H9 (cell line): Measurements from ENCODE around the gene HS3ST4. TPM values are rescaled to one million over a fixed set of nuclear protein-coding genes. Genes with fewer than 3 reads are reported as not detected.

Experiments
- DNase-seq: peaks from one replicate; pipeline ENCODE4 v3.0.0-alpha.2; 2017
- H2AFZ ChIP-seq: one replicate; pipeline ENCODE4 v1.6.1; 2013; ENCODE audit warnings: mild to moderate bottlenecking, low read length, control low read depth, moderate library complexity
- H2AK5ac ChIP-seq: 2 replicates; pipeline ENCODE4 v1.6.1; 2013; ENCODE audit warnings: low read length, control low read depth, mixed read lengths; ENCODE audit not compliant: insufficient read length
- H2BK120ac ChIP-seq: one replicate; pipeline ENCODE4 v1.6.1; 2013; ENCODE audit warnings: low read depth, mild to moderate bottlenecking, low read length, control low read depth, inconsistent platforms; ENCODE audit not compliant: poor library complexity, severe bottlenecking
- H2BK12ac ChIP-seq: 2 replicates; pipeline ENCODE4 v1.6.1; 2013; ENCODE audit warnings: low read length, control low read depth, mixed read lengths, low read depth; ENCODE audit not compliant: insufficient read length
- H2BK15ac ChIP-seq: 2 replicates; pipeline ENCODE4 v1.6.1; 2013; ENCODE audit warnings: low read depth, low read length, control low read depth
- H2BK20ac ChIP-seq: one replicate; pipeline ENCODE4 v1.6.1; 2013; ENCODE audit warnings: low read depth, mild to moderate bottlenecking, low read length, control low read depth, inconsistent platforms; ENCODE audit not compliant: poor library complexity, severe bottlenecking
- H2BK5ac ChIP-seq: 2 replicates; pipeline ENCODE4 v1.6.1; 2013; ENCODE audit warnings: low read length, control low read depth, mixed read lengths; ENCODE audit not compliant: insufficient read length
- H3K14ac ChIP-seq: 2 replicates; pipeline ENCODE4 v1.6.1; 2013; ENCODE audit warnings: low read length, control low read depth; ENCODE audit not compliant: insufficient read depth
- H3K18ac ChIP-seq: 2 replicates; pipeline ENCODE4 v1.6.1; 2013; ENCODE audit warnings: low read depth, mild to moderate bottlenecking, mixed read lengths, low read length, control low read depth; ENCODE audit not compliant: insufficient read length
- H3K23ac ChIP-seq: 2 replicates; pipeline ENCODE4 v1.6.1; 2013; ENCODE audit warnings: low read length, control low read depth, mixed read lengths, low read depth; ENCODE audit not compliant: insufficient read length
- H3K23me2 ChIP-seq: 2 replicates; pipeline ENCODE4 v1.6.1; 2013; ENCODE audit warnings: low read depth, mild to moderate bottlenecking, mixed read lengths, low read length, control low read depth; ENCODE audit not compliant: insufficient read length, poor library complexity, severe bottlenecking
- H3K27ac ChIP-seq: 2 replicates; pipeline ENCODE4 v1.5.1; 2013; ENCODE audit warnings: low read length, control low read depth, mixed read lengths, low read depth; ENCODE audit not compliant: insufficient read length
- H3K27me3 ChIP-seq: 2 replicates; pipeline ENCODE4 v1.6.1; 2013; ENCODE audit warnings: low read length, control low read depth, inconsistent platforms; ENCODE audit not compliant: insufficient read depth
- H3K4ac ChIP-seq: 2 replicates; pipeline ENCODE4 v1.6.1; 2013; ENCODE audit warnings: low read depth, mild to moderate bottlenecking, control low read depth, inconsistent platforms, low read length, moderate library complexity
- H3K4me1 ChIP-seq: 2 replicates; pipeline ENCODE4 v1.6.1; 2013; ENCODE audit warnings: low read length, control low read depth, inconsistent platforms; ENCODE audit not compliant: insufficient read depth
- H3K4me2 ChIP-seq: 2 replicates; pipeline ENCODE4 v1.6.1; 2013; ENCODE audit warnings: low read length, control low read depth, mixed read lengths; ENCODE audit not compliant: insufficient read length, insufficient read depth
- H3K56ac ChIP-seq: 2 replicates; pipeline ENCODE4 v1.6.1; 2013; ENCODE audit warnings: low read depth, mild to moderate bottlenecking, mixed read lengths, low read length, control low read depth; ENCODE audit not compliant: insufficient read length
- H3K79me1 ChIP-seq: 2 replicates; pipeline ENCODE4 v1.6.1; 2013; ENCODE audit warnings: low read depth, mild to moderate bottlenecking, moderate library complexity, low read length, control low read depth, inconsistent platforms; ENCODE audit not compliant: insufficient read depth, poor library complexity, severe bottlenecking
- H3K79me2 ChIP-seq: 2 replicates; pipeline ENCODE4 v1.6.1; 2013; ENCODE audit warnings: low read length, control low read depth, inconsistent platforms; ENCODE audit not compliant: insufficient read depth
- H3K9ac ChIP-seq: 2 replicates; pipeline ENCODE4 v1.6.1; 2013; ENCODE audit warnings: low read length, control low read depth, mixed read lengths; ENCODE audit not compliant: insufficient read length; ENCODE audit errors: extremely low read depth
- H3K9me3 ChIP-seq: one replicate; pipeline ENCODE4 v1.6.1; 2013; ENCODE audit warnings: low read depth, low read length, inconsistent platforms; ENCODE audit not compliant: control insufficient read depth
- H3T11ph ChIP-seq: one replicate; pipeline ENCODE4 v1.6.1; 2013; ENCODE audit warnings: mild to moderate bottlenecking, low read length, control low read depth, inconsistent platforms
- H4K20me1 ChIP-seq: one replicate; pipeline ENCODE4 v1.6.1; 2013; ENCODE audit not compliant: control insufficient read depth, insufficient read length, insufficient read depth
- H4K5ac ChIP-seq: 2 replicates; pipeline ENCODE4 v1.6.1; 2013; ENCODE audit warnings: low read depth, mild to moderate bottlenecking, mixed read lengths, low read length, control low read depth; ENCODE audit not compliant: insufficient read length
- H4K8ac ChIP-seq: replicated peaks from 2 replicates; pipeline ENCODE4 v1.6.1; 2013; ENCODE audit warnings: low read length, control low read depth, mixed read lengths, low read depth; ENCODE audit not compliant: insufficient read length
- H4K91ac ChIP-seq: 2 replicates; pipeline ENCODE4 v1.6.1; 2013; ENCODE audit warnings: low read depth, mild to moderate bottlenecking, moderate library complexity, mixed read lengths, low read length, control low read depth; ENCODE audit not compliant: insufficient read length
- H3K27ac Mint-ChIP-seq, 3 experiments: 2 replicates in 2 of 3; 3 replicates in 1 of 3; pipeline ENCODE4 v1.8.0; 2020 to 2021; ENCODE audit warnings: mixed read lengths in 3 of 3, mild to moderate bottlenecking in 1 of 3, moderate library complexity in 1 of 3
- H3K27me3 Mint-ChIP-seq: 2 replicates; pipeline ENCODE4 v1.8.0; 2021; ENCODE audit warnings: low read depth, mild to moderate bottlenecking, moderate library complexity, mixed read lengths
- H3K36me3 Mint-ChIP-seq, 3 experiments: 2 replicates in 2 of 3; 3 replicates in 1 of 3; pipeline ENCODE4 v1.8.0; 2020 to 2021; ENCODE audit warnings: low read depth in 3 of 3, mixed read lengths in 3 of 3; ENCODE audit not compliant: insufficient read depth in 1 of 3
- H3K4me1 Mint-ChIP-seq, 2 experiments: 2 replicates each; pipeline ENCODE4 v1.8.0; 2020; ENCODE audit warnings: mixed read lengths in 2 of 2
- H3K4me3 Mint-ChIP-seq, 2 experiments: 2 replicates in 1 of 2; 3 replicates in 1 of 2; pipeline ENCODE4 v1.8.0; 2020 to 2021; ENCODE audit warnings: mild to moderate bottlenecking in 2 of 2, mixed read lengths in 2 of 2, moderate library complexity in 1 of 2
- H3K9me3 Mint-ChIP-seq, 2 experiments: 2 replicates in 1 of 2; 3 replicates in 1 of 2; pipeline ENCODE4 v1.8.0; 2020; ENCODE audit warnings: mild to moderate bottlenecking in 2 of 2, mixed read lengths in 2 of 2, moderate library complexity in 1 of 2
- WGBS: extraction: QIAGEN DNeasy Blood & Tissue Kit; methylation state at CpG from one replicate; pipeline ENCODE4 v1.1.7; 2013; ENCODE audit warnings: missing lambda C conversion rate, low lambda C conversion rate, mixed read lengths; ENCODE audit not compliant: insufficient read length; ENCODE audit errors: extremely low coverage; 5-methylcytosine and 5-hydroxymethylcytosine counted together
- total RNA-seq: library from RNA; stranded (reverse); gene quantifications from 2 replicates; pipeline ENCODE4 v1.2.1, GENCODE V29; 2021
- TF ChIP-seq, protein P1 (sequence below): fragments of 200-600 bp; sonication (generic); conservative IDR thresholded peaks from 3 replicates; pipeline ENCODE4 v1.8.0; 2021; ENCODE audit warnings: antibody characterized with exemption, mild to moderate bottlenecking

The HS3ST4 gene
- total RNA-seq, 1 experiment from 2014 or later = 1.7 TPM

DNA sequence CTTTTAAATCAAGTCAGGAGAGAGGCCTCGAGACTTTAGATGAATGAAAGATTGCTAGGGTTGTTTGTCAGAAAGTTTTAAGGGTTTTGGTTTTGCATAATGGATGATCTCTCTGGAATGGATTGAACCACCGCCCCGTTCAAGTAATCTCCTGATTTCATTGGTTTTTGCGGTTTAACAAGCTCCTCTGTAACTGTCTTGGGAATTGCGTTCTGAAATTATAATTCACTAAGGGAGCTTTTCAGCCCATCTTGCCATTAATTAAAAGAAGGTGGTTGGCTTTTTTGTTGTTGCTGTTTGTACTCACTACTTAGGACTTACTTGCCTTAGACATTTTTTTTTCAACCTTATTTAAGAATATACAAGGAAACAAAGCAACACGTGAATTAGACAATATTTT lies 8.8 kb downstream of the HS3ST4 start:
- no peaks in the 10 kb centered on the region for H3K9me3 Mint-ChIP-seq
- no peak overlapping the region for H2BK15ac ChIP-seq
- TF ChIP-seq, protein P1, sequence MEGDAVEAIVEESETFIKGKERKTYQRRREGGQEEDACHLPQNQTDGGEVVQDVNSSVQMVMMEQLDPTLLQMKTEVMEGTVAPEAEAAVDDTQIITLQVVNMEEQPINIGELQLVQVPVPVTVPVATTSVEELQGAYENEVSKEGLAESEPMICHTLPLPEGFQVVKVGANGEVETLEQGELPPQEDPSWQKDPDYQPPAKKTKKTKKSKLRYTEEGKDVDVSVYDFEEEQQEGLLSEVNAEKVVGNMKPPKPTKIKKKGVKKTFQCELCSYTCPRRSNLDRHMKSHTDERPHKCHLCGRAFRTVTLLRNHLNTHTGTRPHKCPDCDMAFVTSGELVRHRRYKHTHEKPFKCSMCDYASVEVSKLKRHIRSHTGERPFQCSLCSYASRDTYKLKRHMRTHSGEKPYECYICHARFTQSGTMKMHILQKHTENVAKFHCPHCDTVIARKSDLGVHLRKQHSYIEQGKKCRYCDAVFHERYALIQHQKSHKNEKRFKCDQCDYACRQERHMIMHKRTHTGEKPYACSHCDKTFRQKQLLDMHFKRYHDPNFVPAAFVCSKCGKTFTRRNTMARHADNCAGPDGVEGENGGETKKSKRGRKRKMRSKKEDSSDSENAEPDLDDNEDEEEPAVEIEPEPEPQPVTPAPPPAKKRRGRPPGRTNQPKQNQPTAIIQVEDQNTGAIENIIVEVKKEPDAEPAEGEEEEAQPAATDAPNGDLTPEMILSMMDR = no peak
- no peak overlapping the region for H2BK12ac ChIP-seq
- H2BK20ac ChIP-seq = no peak overlapping the region
- no peak overlapping the region for H3K27ac Mint-ChIP-seq
- H3K23ac ChIP-seq = no peak overlapping the region
- H3K27me3 Mint-ChIP-seq = peaks cover 11% of the 10 kb centered on the region
- no peak overlapping the region for H2BK5ac ChIP-seq
- no peak for DNase-seq
- H3K14ac ChIP-seq = no peak overlapping the region
- H2AFZ ChIP-seq = no peak overlapping the region
- no peak overlapping the region for H4K8ac ChIP-seq
- H3K23me2 ChIP-seq = no peaks in the 10 kb centered on the region
- H3K79me2 ChIP-seq = no peaks in the 10 kb centered on the region
- no peak overlapping the region for H3K9ac ChIP-seq
- H3K4me2 ChIP-seq = no peak overlapping the region
- no peaks in the 10 kb centered on the region for H3K27me3 ChIP-seq
- H4K5ac ChIP-seq = no peak overlapping the region
- no peak overlapping the region for H2AK5ac ChIP-seq
- H2BK120ac ChIP-seq = no peak overlapping the region
- no peaks in the 10 kb centered on the region for H4K20me1 ChIP-seq
- H3K4me3 Mint-ChIP-seq = no peak overlapping the region
- H4K91ac ChIP-seq = no peak overlapping the region
- no CpG with 5 or more reads among the region's 6 CpGs for WGBS
- H3K4ac ChIP-seq = no peak overlapping the region
- no peak overlapping the region for H3K18ac ChIP-seq
- H3K27ac ChIP-seq = no peak overlapping the region
- peaks cover 5 to 10% of the 10 kb centered on the region in 2 experiments; a peak in 3 of 4 replicates for H3K4me1 Mint-ChIP-seq
- no peak overlapping the region for H3T11ph ChIP-seq
- no peaks in the 10 kb centered on the region for H3K9me3 ChIP-seq
- no peak overlapping the region for H3K56ac ChIP-seq
- 0 out of 2 replicates have a peak, but pooled peaks cover 2% of the 10 kb centered on the region for H3K4me1 ChIP-seq
- H3K36me3 Mint-ChIP-seq = no peaks in the 10 kb centered on the region; a peak in 1 of 7 replicates
- H3K79me1 ChIP-seq = no peaks in the 10 kb centered on the region
